Nephron progenitor cell (in vitro differentiated cells): ENCODE measurements around the gene SLC38A1.

Source experiments
- DNase-seq: peaks from one replicate; pipeline ENCODE4 v3.0.0; 2021
- H3K27ac Mint-ChIP-seq: 2 replicates; pipeline ENCODE4 v1.8.0; 2021; ENCODE audit warnings: mild to moderate bottlenecking, moderate library complexity, mixed read lengths
- H3K27me3 Mint-ChIP-seq: 2 replicates; pipeline ENCODE4 v1.8.0; 2021; ENCODE audit warnings: mild to moderate bottlenecking, low read depth, mixed read lengths; ENCODE audit not compliant: poor library complexity
- H3K36me3 Mint-ChIP-seq: 2 replicates; pipeline ENCODE4 v1.8.0; 2021; ENCODE audit warnings: low read depth, mixed read lengths
- H3K4me1 Mint-ChIP-seq: 2 replicates; pipeline ENCODE4 v1.8.0; 2021; ENCODE audit warnings: mixed read lengths
- H3K4me3 Mint-ChIP-seq: 2 replicates; pipeline ENCODE4 v1.8.0; 2021; ENCODE audit warnings: mild to moderate bottlenecking, moderate library complexity, mixed read lengths
- H3K9me3 Mint-ChIP-seq: 2 replicates; pipeline ENCODE4 v1.8.0; 2021; ENCODE audit warnings: mild to moderate bottlenecking, moderate library complexity, mixed read lengths
- TF ChIP-seq, protein P1 (sequence below): fragments of 200-600 bp; sonication (generic); IDR thresholded peaks from 2 replicates; pipeline ENCODE4 v1.5.0; 2021; ENCODE audit warnings: antibody characterized with exemption

Gene SLC38A1

DNA sequence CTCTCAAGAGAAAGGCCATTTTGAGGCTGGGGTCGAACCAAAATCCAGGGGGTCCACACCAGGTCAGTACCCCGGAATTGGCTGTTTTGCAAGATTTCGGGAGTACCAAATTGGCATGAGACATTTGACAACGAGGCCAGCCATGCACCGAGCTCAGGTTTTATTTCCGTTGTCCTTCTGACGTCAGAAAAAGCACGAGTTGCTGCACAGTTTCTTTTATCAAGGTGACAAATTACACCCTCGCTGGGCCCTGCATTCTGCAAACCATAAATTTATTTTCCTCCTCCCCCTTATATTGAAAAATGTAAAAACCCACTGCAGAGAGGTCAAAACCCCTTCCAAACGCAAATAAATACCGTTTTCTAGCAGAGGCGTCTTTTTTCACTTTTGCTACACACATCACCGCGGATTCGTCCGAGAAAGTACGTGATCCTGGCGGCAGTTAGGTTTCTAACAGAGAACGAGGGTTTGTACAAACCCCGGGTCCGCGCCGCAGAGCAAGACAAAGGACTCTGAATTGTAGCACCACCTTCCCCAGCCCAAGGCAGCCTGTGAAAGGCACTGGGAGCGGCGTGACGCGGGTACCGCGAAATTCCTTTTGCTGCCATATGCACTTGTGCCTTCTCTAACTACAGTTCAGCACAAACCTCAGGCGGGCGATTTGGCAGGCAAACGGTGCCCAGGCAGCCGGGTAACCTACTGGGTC lies 1.8 kb downstream of the SLC38A1 start:
- Mint-ChIP-seq H3K4me1 (peaks cover 17% of the 10 kb centered on the region), H3K36me3 (no peaks in the 10 kb centered on the region), H3K4me3 (no peak overlapping the region), H3K27ac (no peak overlapping the region), H3K27me3 (no peaks in the 10 kb centered on the region), H3K9me3 (no peaks in the 10 kb centered on the region)
- TF ChIP-seq, protein P1, sequence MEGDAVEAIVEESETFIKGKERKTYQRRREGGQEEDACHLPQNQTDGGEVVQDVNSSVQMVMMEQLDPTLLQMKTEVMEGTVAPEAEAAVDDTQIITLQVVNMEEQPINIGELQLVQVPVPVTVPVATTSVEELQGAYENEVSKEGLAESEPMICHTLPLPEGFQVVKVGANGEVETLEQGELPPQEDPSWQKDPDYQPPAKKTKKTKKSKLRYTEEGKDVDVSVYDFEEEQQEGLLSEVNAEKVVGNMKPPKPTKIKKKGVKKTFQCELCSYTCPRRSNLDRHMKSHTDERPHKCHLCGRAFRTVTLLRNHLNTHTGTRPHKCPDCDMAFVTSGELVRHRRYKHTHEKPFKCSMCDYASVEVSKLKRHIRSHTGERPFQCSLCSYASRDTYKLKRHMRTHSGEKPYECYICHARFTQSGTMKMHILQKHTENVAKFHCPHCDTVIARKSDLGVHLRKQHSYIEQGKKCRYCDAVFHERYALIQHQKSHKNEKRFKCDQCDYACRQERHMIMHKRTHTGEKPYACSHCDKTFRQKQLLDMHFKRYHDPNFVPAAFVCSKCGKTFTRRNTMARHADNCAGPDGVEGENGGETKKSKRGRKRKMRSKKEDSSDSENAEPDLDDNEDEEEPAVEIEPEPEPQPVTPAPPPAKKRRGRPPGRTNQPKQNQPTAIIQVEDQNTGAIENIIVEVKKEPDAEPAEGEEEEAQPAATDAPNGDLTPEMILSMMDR, result no peak
- DNase-seq, result peak; percentile 60

DNA sequence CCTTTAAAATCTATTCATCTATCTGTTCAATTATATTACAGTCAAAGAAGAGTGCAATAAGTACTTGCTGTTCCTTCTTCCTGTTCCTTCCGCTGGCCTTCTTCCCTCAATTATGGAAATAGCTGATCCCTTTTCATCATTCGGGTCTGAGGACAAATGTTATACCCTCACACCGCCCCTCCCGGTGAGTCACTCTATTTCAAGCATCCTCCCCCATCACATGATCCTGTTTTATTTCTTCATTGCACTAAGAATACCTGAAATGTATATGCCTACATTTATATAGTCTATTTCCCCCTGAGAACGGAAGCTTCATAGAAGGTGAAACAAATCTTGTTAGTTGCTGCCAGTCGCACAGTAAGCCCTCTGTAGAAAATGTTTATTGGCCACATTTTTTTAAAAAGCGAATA lies 2.5 kb downstream of the SLC38A1 start:
- H3K36me3 Mint-ChIP-seq, result no peaks in the 10 kb centered on the region
- no peak for DNase-seq
- no peaks in the 10 kb centered on the region for H3K27me3 Mint-ChIP-seq

DNA sequence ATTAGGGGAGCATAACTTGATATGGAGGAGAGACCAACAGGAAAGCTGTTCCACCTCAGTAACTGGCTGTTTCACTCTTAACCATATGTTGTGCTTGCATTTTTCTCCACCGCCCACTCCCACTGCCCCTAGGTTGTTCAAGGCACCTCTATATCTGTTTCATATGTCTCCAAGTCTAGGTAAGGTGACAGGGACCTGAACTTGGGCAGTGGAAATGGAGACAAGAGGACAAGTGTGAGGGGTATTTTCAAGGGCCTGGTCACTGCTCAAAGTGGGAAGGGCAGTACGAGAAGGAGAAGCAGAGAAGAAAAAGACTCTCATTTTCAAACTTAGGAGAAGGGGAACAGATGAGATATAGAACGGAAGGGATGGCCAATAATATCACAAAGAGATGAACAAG lies 3.1 kb downstream of the SLC38A1 start:
- H3K27ac Mint-ChIP-seq, result no peak overlapping the region
- H3K36me3 Mint-ChIP-seq, result no peaks in the 10 kb centered on the region
- no peak overlapping the region for H3K4me3 Mint-ChIP-seq
- H3K4me1 Mint-ChIP-seq, result peaks cover 10% of the 10 kb centered on the region
- DNase-seq, result no peak
- TF ChIP-seq, protein P1, result no peak
- H3K9me3 Mint-ChIP-seq, result no peaks in the 10 kb centered on the region
- H3K27me3 Mint-ChIP-seq, result no peaks in the 10 kb centered on the region

More for the DNA sequence above, 2.5 kb downstream of the SLC38A1 start:
- no peaks in the 10 kb centered on the region for H3K9me3 Mint-ChIP-seq
- TF ChIP-seq, protein P1, result no peak
- H3K4me1 Mint-ChIP-seq, result peaks cover 16% of the 10 kb centered on the region
- H3K27ac Mint-ChIP-seq, result no peak overlapping the region
- no peak overlapping the region for H3K4me3 Mint-ChIP-seq

DNA sequence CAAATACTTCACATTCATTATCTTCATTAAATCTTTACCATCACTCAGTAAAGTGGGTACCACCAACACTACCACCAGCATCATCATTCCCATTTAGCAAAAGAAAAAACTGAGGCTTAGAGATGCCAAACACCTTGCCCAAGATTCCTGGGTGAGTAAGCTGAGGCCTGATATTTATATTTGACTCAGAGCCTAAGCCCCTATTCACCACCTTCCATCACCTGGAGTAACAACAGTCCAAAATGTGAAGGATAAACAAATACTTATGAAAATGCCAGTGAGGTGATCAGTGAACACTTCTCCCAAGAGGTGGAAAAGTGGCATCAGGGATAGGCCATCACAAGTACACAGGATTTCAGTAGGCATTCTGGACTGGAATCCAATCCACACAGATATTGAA lies 3.7 kb downstream of the SLC38A1 start:
- Mint-ChIP-seq H3K4me1 (peaks cover 4% of the 10 kb centered on the region), H3K9me3 (no peaks in the 10 kb centered on the region), H3K27me3 (no peaks in the 10 kb centered on the region), H3K36me3 (no peaks in the 10 kb centered on the region), H3K4me3 (no peak overlapping the region), H3K27ac (no peak overlapping the region)
- TF ChIP-seq, protein P1, result no peak
- DNase-seq, result no peak

DNA sequence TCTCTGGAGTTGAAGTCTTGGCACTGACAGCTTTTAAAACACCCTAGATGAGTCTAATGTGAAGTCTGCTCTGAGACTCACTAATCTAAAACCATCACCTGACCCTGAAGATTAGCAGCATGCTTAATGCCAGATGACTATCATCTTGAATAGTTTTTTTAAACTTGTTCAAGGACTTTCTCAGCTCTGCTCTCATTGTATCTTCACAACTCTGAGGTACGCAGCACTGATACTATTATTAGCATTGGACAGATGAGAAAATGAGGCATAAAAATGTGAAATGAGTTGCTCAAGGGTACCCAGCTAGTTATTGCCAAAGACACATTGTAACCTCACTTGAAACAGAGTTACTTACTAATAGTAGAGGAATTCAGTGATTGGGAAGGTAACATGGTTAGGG lies 4.8 kb downstream of the SLC38A1 start:
- no peaks in the 10 kb centered on the region for H3K4me1 Mint-ChIP-seq
- H3K27me3 Mint-ChIP-seq, result no peaks in the 10 kb centered on the region
- TF ChIP-seq, protein P1, result no peak
- H3K27ac Mint-ChIP-seq, result peak overlapping the region; percentile 97
- peaks cover 1% of the 10 kb centered on the region for H3K9me3 Mint-ChIP-seq
- H3K4me3 Mint-ChIP-seq, result peak overlapping the region; percentile 59
- no peaks in the 10 kb centered on the region for H3K36me3 Mint-ChIP-seq
- DNase-seq, result no peak
